RWPE1 (cell line): Measurements from ENCODE around the gene NFIB.
A peak's percentile ranks its signal among the peaks of the same experiment; 100 is the strongest.

Experiments used
- CTCF ChIA-PET: fragments of 350-600 bp; sonication (Branson Sonifier 250); formaldehyde crosslinking; extraction: SDS; loops from one replicate; lab custom pipeline; 2021; lab: Yijun Ruan, JAX
- POLR2A ChIA-PET: fragments of 400-600 bp; formaldehyde crosslinking; extraction: SDS; loops from one replicate; lab custom pipeline; 2020; ENCODE audit warnings: antibody characterized with exemption; ENCODE audit not compliant: low non-redundant PET; lab: Yijun Ruan, JAX
- DNase-seq: peaks from one replicate; pipeline ENCODE4 v3.0.0; 2012; ENCODE audit warnings: low spot score
- H3K27ac ChIP-seq: fragments of 450-650 bp; 2 replicates; pipeline ENCODE4 v1.5.1; 2017
- CTCF ChIP-seq: fragments of 450-650 bp; conservative IDR thresholded peaks from 2 replicates; pipeline ENCODE4 v1.5.1; 2017; ENCODE audit warnings: low read depth, mild to moderate bottlenecking

NFIB gene

GRCh38 chr9:14242150-14242805, 71.7 kb downstream of the NFIB start:
- H3K27ac ChIP-seq = no peak overlapping the region
- ChIA-PET CTCF (no interaction called here), POLR2A (no interaction called here)
- TF ChIP-seq CTCF = no peak
- DNase-seq = no peak

GRCh38 chr9:14240537-14240936, 73.4 kb downstream of the NFIB start:
- H3K27ac ChIP-seq = no peak overlapping the region
- no peak for TF ChIP-seq CTCF
- CTCF ChIA-PET = no interaction called here
- DNase-seq = no peak
- POLR2A ChIA-PET = no interaction called here

DNA sequence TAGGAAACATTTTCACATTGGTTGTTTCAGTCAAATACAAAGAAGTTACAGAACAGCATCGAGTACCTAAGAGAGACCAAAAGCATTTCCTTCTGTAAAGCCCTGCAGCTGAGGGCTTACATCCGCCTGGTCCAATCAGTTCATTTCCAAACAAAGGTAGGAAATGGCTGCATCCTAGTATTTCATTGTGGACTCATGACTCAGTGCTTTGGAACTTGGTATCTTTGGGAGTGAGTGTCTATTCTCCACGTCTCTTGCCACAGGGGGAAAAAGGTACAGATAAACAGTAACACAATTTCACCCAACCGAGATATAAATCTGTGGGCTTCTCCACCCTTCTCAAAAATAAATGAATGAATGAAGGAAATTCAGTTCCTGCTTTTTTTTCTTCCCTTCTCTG, 75.4 kb downstream of the NFIB start:
- no peak overlapping the region for H3K27ac ChIP-seq
- DNase-seq = peak; percentile 60
- no peak for TF ChIP-seq CTCF
- POLR2A ChIA-PET = no interaction called here
- CTCF ChIA-PET = interaction anchor here (0.7 kb wide), 1 partner anchor 221 kb away, joined by 4 read pairs; no protein-coding TSS in a partner anchor

- ChIA-PET CTCF (no interaction called here), POLR2A (no interaction called here)
- peak; percentile 35 for DNase-seq
- H3K27ac ChIP-seq = peak overlapping the region; percentile 69; the same call in 1 of the 2 replicates
- TF ChIP-seq CTCF = no peak
Measured at GRCh38 chr9:14238079-14238478, 75.9 kb downstream of the NFIB start.

- POLR2A ChIA-PET = no interaction called here
- TF ChIP-seq CTCF = no peak
- CTCF ChIA-PET = no interaction called here
- DNase-seq = no peak
- no peak overlapping the region for H3K27ac ChIP-seq
Measured at GRCh38 chr9:14236591-14236990, 77.3 kb downstream of the NFIB start.

DNA sequence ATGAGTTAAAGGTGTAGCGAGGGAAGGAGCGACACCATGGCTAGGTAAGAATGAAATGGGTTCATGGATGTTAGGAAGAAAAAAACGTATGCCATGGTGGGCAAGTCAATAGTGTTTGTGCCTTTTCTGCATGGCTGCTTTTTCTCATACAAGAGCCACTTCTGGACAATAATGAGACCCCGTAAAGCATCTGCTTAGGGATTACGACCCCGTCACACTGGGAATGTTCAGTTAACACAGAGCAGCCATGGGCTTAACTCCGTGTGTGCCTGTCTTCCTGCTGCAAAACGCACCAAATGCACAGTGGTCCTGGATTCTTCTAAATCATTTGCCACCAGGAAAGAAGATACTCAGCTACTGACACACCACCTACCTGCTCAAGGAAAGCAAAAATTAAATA, 81.8 kb downstream of the NFIB start:
- no peak overlapping the region for H3K27ac ChIP-seq
- no peak for TF ChIP-seq CTCF
- POLR2A ChIA-PET = no interaction called here
- CTCF ChIA-PET = no interaction called here
- DNase-seq = no peak
